Loucy (cell line): ENCODE data around the gene MGMT.

ENCODE experiments used
- H2AFZ ChIP-seq: fragments of 200-600 bp; sonication (generic); 2 replicates; pipeline ENCODE4 v1.6.0; 2016; ENCODE audit warnings: antibody characterized with exemption, mild to moderate bottlenecking, low read length, moderate library complexity
- H3F3A ChIP-seq: fragments of 200-600 bp; 2 replicates; pipeline ENCODE4 v1.6.0; 2016; ENCODE audit warnings: antibody characterized with exemption, low read depth, mild to moderate bottlenecking
- H3K27me3 ChIP-seq: fragments of 200-600 bp; sonication (generic); 2 replicates; pipeline ENCODE4 v1.6.1; 2014; ENCODE audit warnings: low read length, mild to moderate bottlenecking; ENCODE audit not compliant: insufficient read depth, poor library complexity, severe bottlenecking
- H3K36me3 ChIP-seq: fragments of 200-600 bp; sonication (generic); 2 replicates; pipeline ENCODE4 v1.6.1; 2016; ENCODE audit warnings: low read length; ENCODE audit not compliant: insufficient read depth
- H3K4me1 ChIP-seq: fragments of 200-600 bp; sonication (generic); 2 replicates; pipeline ENCODE4 v1.5.1; 2014; ENCODE audit warnings: low read length, mild to moderate bottlenecking; ENCODE audit not compliant: insufficient read depth, poor library complexity, severe bottlenecking
- H3K4me2 ChIP-seq: fragments of 200-600 bp; sonication (generic); 2 replicates; pipeline ENCODE4 v1.6.0; 2014; ENCODE audit warnings: antibody characterized with exemption, low read length, low read depth, mild to moderate bottlenecking; ENCODE audit not compliant: poor library complexity, severe bottlenecking
- H3K4me3 ChIP-seq: fragments of 200-600 bp; sonication (generic); 2 replicates; pipeline ENCODE4 v1.5.1; 2014; ENCODE audit warnings: low read length, mild to moderate bottlenecking, mixed read lengths; ENCODE audit not compliant: poor library complexity, severe bottlenecking
- H3K79me2 ChIP-seq: fragments of 200-600 bp; sonication (generic); 2 replicates; pipeline ENCODE4 v1.6.1; 2014; ENCODE audit warnings: low read length; ENCODE audit not compliant: insufficient read depth
- H3K9ac ChIP-seq: fragments of 200-600 bp; sonication (generic); 2 replicates; pipeline ENCODE4 v1.6.0; 2014; ENCODE audit warnings: mild to moderate bottlenecking, low read depth, low read length, moderate library complexity; ENCODE audit not compliant: poor library complexity, severe bottlenecking
- H3K9me2 ChIP-seq: fragments of 200-600 bp; sonication (generic); replicated peaks from 2 replicates; pipeline ENCODE4 v1.6.1; 2016; ENCODE audit warnings: low read depth, low read length, mixed read lengths
- H3K9me3 ChIP-seq: fragments of 200-600 bp; sonication (generic); 2 replicates; pipeline ENCODE4 v1.6.1; 2014; ENCODE audit warnings: mild to moderate bottlenecking, antibody characterized with exemption, low read length, low read depth; ENCODE audit not compliant: insufficient read depth
- H4K20me1 ChIP-seq: fragments of 200-600 bp; sonication (generic); 2 replicates; pipeline ENCODE4 v1.6.0; 2014; ENCODE audit warnings: antibody characterized with exemption, low read length, mild to moderate bottlenecking; ENCODE audit not compliant: insufficient read depth, poor library complexity, severe bottlenecking
- CTCF ChIP-seq: fragments of 200-600 bp; sonication (generic); conservative IDR thresholded peaks from 2 replicates; pipeline ENCODE4 v1.5.1; 2014; ENCODE audit warnings: mild to moderate bottlenecking, antibody characterized with exemption, low read length
- EZH2phosphoT487 ChIP-seq: fragments of 200-600 bp; IDR thresholded peaks from 2 replicates; pipeline ENCODE4 v1.6.1; 2018; ENCODE audit warnings: antibody characterized with exemption, mild to moderate bottlenecking, moderate library complexity, borderline replicate concordance

The MGMT gene

DNA sequence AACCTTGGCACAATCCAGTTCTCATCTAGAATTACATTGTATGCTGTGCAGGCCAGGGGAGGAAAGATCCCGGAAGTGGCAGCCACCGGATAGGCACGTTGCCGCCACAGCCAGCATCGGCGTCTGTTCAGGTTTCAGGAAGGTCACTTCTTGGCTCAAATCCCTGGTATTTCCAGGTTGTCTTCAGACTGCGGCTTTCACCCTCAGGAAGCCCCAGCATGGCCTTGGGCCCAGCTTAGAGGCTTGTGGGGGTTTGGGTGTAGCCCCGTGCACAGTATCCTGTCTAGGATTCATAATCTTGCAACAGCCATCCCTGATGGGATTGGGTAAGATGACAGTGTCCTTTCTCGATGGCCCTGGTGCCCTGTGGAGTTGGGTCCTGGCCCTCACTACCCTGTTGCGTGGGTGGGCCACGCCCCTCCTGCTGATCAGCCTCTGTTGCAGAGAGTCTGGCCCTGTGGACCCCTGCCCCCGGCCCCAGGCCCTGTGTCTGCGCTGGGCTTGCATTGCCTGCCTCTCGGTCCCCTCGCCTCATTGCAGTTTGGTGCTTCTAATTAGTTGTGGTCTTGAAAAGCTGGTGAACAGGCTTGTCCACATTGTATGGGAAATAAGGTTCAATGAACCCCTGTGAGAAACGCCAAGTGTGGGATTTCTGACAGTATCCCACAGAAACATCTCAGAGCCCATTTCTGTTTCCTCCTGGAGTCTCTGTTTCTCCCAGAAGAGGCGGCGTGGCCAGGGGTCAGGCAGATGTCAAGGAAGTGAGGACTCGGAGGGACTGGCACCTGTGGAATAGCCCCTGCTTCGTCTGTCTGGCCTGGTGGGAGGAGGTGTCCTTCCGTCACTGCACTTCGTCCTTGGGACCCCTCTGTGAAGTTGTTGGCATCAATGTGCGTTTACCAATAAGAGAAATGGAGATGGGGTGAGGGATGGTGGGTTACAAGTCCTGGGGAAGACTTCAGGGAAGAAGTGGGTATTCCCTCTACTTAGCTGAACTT is 77.5 kb downstream of the MGMT start:
- H4K20me1 ChIP-seq = no peaks in the 10 kb centered on the region
- H3K27me3 ChIP-seq = no peaks in the 10 kb centered on the region
- H3K36me3 ChIP-seq = no peaks in the 10 kb centered on the region
- H3F3A ChIP-seq = no peaks in the 10 kb centered on the region
- TF ChIP-seq CTCF (no peak), EZH2phosphoT487 (no peak)
- peaks cover 5% of the 10 kb centered on the region for H3K4me1 ChIP-seq
- H3K79me2 ChIP-seq = no peaks in the 10 kb centered on the region
- H3K4me2 ChIP-seq = no peak overlapping the region
- H2AFZ ChIP-seq = no peak overlapping the region
- no peak overlapping the region for H3K4me3 ChIP-seq
- H3K9me2 ChIP-seq = no peaks in the 10 kb centered on the region
- no peaks in the 10 kb centered on the region for H3K9me3 ChIP-seq
- no peak overlapping the region for H3K9ac ChIP-seq

- TF ChIP-seq EZH2phosphoT487 = no peak
- H3K9me2 ChIP-seq = no peaks in the 10 kb centered on the region
- H3F3A ChIP-seq = no peaks in the 10 kb centered on the region
- no peaks in the 10 kb centered on the region for H3K27me3 ChIP-seq
- H2AFZ ChIP-seq = no peak overlapping the region
- no peaks in the 10 kb centered on the region for H4K20me1 ChIP-seq
- H3K79me2 ChIP-seq = no peaks in the 10 kb centered on the region
- H3K4me3 ChIP-seq = no peak overlapping the region
- peaks cover 5% of the 10 kb centered on the region for H3K4me1 ChIP-seq
- H3K4me2 ChIP-seq = no peak overlapping the region
- H3K36me3 ChIP-seq = no peaks in the 10 kb centered on the region
- H3K9me3 ChIP-seq = no peaks in the 10 kb centered on the region
- H3K9ac ChIP-seq = no peak overlapping the region
Observed at GRCh38 chr10:129545261-129545660, 78.2 kb downstream of the MGMT start.

DNA sequence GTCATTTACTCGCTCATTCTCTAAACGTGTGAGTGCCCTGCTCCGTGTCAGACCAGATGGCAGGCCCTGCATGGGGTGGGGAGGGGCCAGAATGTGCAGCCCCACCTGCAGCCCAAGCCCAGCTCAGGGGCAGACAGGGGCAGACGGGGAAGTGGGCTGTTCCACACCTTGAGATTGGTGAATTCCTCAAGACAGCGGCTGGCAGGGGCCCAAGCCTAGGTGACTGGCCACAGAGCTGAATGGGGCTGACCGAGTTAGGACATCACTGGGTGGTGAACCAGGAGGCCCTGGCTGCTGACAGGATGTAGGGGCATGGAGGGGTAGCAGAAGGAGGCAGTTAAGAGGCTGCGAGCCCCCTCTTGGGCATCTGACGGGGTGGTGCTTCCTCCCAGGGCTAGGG is 79.1 kb downstream of the MGMT start:
- Histone ChIP-seq H2AFZ (no peak overlapping the region), H3K27me3 (no peaks in the 10 kb centered on the region), H3K4me3 (no peak overlapping the region), H3K9me3 (no peaks in the 10 kb centered on the region), H3K9me2 (no peaks in the 10 kb centered on the region), H3K4me1 (peaks cover 5% of the 10 kb centered on the region), H3K79me2 (no peaks in the 10 kb centered on the region), H3F3A (no peaks in the 10 kb centered on the region), H3K36me3 (no peaks in the 10 kb centered on the region), H3K9ac (no peak overlapping the region), H3K4me2 (no peak overlapping the region), H4K20me1 (no peaks in the 10 kb centered on the region)
- TF ChIP-seq EZH2phosphoT487 (no peak), CTCF (no peak)
